HG03060 (cell line): ENCODE data around the gene FEZ2.
A peak's percentile ranks its signal among the peaks of the same experiment; 100 is the strongest.

Experiments used
- ATAC-seq: cut with Tn5 transposase; IDR thresholded peaks from one replicate; pipeline ENCODE4 v1.9.1; 2021; ENCODE audit warnings: low read depth, moderate number of reproducible peaks; ENCODE audit not compliant: unreplicated experiment

Gene FEZ2

DNA sequence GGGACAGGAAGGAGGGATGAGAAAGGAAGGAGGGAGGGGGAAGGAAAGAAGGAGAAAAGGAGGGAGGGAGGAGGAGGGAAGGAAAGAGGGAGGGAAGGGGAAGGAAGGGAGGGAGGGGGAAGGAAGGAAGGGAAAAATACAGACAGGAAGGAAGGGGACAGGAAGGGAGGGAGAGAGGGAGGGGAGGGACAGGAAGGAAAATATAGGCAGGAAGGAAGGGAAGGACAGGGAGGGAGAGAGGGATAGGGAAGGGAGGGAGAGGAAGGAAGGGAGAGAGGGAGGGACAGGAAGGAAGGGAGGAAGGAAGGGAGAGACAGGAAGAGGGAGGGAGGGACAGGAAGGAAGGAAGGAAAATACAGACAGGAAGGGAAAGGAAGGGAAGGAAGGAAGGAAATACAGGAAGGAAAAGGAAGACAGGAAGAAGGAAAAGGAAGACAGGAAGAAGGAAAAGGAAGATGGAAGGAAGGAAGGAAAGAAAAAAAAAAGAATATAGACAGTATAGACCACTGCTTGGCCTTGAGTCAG is 63.6 kb downstream of the FEZ2 start:
- no peak for ATAC-seq

GRCh38 chr2:36530983-36531354 is 67.0 kb downstream of the FEZ2 start:
- ATAC-seq, result no peak

DNA sequence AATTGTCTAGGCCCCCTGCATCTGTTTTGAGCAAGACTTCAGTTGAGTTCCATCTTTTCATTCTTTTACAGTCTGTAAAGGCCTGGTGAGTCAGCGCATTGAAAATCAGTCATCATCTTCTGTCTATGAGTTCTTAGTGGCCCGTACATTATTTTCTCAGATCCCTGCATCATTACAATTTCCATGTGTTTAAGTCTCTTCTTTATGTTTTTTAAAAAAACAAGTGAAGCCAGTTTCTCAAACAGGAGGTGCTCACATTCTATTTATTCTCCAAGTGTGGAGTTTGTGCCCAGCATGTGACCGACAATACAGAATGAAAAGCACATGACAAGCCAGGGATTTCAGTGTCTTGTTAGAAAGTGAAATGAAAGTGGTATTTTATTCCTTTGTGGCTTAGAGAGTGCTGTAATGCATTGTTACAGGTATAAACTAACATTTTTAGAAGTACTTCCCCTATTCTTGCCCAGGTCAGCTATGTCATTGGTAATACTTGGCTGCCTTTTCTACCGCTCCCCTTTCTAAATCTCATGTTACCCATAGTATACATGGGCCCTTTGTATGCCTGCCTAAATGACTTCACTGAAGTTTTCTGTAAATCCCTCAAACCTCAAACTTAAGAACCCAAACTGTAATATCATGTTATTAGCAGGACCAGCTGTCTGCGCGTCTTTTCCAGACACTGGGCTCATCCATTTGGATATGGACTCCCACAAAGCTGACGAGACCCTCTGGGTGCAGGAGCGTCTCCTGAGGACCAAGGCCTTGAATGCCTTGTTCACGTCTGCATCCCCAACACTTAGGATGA is 67.6 kb downstream of the FEZ2 start:
- peak; percentile 89 for ATAC-seq

GRCh38 chr2:36528766-36529392 is 69.1 kb downstream of the FEZ2 start:
- ATAC-seq, result no peak

DNA sequence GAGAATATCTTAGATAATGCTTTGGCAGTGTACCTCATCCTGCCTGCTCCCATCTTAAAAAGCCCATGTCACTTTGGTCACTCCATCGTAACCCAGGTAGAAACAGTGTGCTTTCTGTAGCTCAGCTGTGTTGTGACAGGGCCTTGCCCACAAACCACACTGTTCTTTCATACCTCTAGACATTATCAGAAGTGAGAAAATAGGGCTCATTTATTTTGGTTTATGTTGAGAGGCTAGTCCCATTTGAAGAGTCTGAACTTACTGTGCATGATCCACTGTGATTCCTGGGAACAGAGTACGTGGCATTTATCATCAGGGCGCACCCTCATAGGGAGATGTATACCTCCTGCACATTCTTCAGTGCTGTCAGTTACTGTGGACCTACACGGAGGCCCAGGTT is 69.7 kb downstream of the FEZ2 start:
- ATAC-seq, result no peak

GRCh38 chr2:36526226-36526625 is 71.7 kb downstream of the FEZ2 start:
- ATAC-seq, result no peak

DNA sequence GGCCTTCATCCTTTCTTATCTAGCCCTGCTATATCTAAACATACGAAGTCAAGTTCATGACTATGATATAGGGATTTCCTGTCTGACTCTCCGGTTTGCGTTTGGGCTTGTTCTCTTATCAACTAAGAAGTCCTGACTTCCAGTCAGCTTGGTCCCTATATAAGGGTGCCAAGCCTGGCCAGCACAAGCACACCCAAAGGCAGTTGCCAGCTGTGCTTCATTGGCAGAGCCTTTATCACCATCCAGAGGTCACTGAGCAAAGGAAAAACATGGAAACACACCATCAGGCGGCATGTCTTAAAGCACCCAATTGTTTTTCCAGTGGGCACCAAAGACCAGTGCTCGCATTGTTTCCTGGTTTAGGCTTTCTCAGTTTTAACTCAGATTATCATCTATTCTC is 72.7 kb downstream of the FEZ2 start:
- ATAC-seq, result no peak

DNA sequence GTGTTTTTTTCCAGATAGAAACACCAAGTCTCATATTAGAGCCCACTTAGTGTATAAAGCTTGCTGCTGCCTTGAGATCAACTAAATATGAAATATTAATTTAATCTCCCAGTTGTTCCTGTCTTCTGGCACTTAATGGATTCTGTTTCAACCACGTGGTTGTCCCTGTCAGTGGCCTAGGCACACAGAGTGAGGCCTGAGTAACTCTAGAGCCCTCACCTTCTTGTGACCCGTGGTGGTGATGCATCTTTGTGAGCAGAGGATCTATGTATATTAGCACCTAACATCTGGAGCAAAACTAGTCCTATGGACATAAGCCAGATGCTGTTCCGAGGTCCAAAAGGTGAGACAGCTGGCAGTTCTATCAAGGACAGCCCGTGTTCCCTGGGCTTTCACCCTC is 74.8 kb downstream of the FEZ2 start:
- no peak for ATAC-seq

DNA sequence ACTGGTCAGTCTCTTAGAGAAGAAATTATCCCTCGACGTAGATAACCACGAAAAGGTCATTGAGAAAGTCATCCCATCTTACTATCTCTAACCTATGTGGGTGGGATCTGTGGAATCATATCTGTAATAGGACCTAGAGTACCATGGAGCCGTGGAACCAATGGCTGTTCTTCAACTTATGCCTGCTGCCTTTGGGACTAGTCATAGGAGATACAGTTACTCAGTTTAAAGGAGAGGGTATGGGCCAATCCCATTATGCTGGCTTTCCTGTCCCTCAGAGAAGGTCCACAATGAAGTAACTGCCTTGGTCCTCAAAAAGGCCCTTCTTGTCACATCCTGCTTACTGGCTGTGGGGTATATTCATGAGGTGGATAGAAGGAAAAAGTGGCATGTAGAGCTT is 77.5 kb downstream of the FEZ2 start:
- no peak for ATAC-seq

DNA sequence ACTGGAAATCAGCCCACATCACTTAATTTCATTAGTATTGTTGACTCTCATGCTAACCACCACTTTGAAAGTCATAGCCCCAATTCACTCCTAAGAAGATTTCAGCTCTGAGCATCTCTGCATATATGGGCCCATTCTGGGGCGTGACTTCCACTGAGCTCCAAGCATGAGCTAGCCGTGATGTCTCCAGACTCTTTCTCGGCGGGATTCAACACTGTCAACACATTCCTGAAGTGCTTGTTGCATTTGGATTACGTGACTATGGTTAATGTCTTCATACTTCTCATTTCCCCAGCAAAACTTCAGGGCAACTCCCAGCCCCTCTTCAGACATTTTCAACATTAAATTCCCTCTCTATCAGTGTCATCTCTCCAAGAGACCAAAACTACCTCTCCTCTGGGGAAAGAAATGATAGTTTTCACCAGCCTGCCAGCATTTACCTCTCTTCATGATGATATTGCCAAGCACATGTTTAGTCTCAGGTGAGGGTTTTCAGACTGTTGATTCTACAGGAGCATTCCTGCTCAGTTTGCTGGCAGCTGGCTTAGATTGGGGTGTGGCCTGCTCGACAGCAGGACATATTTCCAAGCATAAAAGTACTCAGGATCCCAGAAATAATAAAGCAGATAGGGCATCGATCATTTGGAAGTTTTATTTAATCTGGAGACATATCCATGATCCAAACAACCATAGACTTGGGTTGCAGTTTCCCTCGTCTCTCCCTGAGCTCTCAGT is 81.7 kb downstream of the FEZ2 start:
- no peak for ATAC-seq

DNA sequence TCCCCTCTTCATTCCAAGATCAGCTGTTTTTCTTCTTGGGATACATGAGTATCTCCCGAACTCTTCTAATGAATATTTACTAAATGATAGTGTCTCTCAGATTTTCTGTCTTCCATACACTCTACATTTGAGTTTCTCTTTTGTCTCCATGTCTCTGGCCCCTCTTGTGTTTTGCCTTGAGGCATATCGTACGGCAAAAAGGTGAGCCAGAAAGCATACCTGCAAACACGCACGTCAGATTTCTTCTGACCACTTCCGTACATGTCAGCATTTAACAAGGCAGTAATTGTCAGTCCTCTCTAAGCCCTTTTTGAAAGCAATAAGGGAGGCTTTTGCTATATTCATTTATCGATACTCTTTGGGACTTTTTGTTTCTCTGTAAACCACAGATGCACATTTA is 82.4 kb downstream of the FEZ2 start:
- ATAC-seq, result no peak

- ATAC-seq, result no peak
These were observed 84.3 kb downstream of the FEZ2 start for GRCh38 chr2:36513661-36514060.

GRCh38 chr2:36512705-36513104 is 85.3 kb downstream of the FEZ2 start:
- no peak for ATAC-seq

DNA sequence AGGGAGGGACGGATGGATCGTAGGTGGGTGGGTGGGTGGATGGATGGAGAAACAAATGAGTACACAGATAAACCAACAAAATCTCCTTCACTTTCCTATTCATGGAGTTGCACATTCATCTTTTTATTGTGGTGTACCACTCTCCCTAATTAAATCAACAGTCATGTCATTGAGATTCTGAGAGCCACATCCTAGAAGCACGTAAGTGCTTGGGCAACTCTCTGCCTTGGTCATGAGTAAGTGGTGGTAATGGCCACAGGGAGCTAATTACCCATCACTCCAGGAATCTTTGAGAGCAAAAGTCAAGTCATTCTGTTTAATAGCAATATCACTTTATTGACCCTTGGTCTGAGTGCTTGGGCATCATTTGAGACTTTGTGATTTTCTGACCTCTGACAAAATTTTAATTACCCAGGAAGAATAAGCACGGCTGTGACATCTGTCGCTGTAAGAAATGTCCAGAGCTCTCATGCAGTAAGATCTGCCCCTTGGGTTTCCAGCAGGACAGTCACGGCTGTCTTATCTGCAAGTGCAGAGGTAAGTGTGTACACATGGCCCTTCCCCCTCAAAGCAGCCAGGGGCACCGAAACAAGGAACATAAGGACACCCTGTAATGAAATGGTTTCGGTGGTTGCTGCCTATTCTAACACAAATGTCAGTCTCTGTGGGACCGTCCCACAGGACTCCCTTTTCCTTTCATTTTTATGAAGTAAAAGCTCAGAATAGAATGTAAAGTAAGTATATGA is 85.9 kb downstream of the FEZ2 start:
- no peak for ATAC-seq

GRCh38 chr2:36509075-36509474 is 88.9 kb downstream of the FEZ2 start:
- ATAC-seq, result no peak

- peak; percentile 78 for ATAC-seq
These were observed 90.6 kb downstream of the FEZ2 start for GRCh38 chr2:36507408-36507812.
